HepG2 (cell line): ENCODE results near the gene MPV17L2. TPM values are rescaled to one million over a fixed set of nuclear protein-coding genes. Genes with fewer than 3 reads are reported as not detected.

ENCODE experiments used
- ATAC-seq: fragments of 200-7000 bp; cut with Tn5 transposase; 3 replicates; pipeline ENCODE4 v1.9.1; 2020; ENCODE audit warnings: mild to moderate bottlenecking, moderate library complexity
- BruUV-seq: library from RNA; stranded (reverse); fragments of 400-500 nt; replicated peaks from 2 replicates; lab custom pipeline; 2021; lab: Mats Ljungman, UMichigan
- CTCF ChIA-PET: fragments of 300-600 bp; formaldehyde crosslinking; extraction: SDS; loops from one replicate; lab custom pipeline; 2021; ENCODE audit warnings: low total read pairs, inconsistent platforms, low intra/inter-chr PET ratio; lab: Yijun Ruan, JAX
- POLR2A ChIA-PET: fragments of 350-600 bp; sonication (Branson Sonifier 250); formaldehyde crosslinking; loops from one replicate; lab custom pipeline; 2020; ENCODE audit warnings: antibody characterized with exemption, inconsistent platforms; lab: Yijun Ruan, JAX
- DNase-seq: peaks from one replicate; pipeline ENCODE4 v3.0.0-alpha.2; 2015; ENCODE audit warnings: low spot score
- FAIRE-seq: peaks from 3 replicates; lab custom pipeline; 2011; peaks lifted over from hg19 to GRCh38; lab: Jason Lieb, UNC
- H2AFZ ChIP-seq: one replicate; pipeline ENCODE4 v1.6.1; 2011; ENCODE audit warnings: low read length, inconsistent platforms
- H3K27ac ChIP-seq: fragments of 300-600 bp; 3 replicates; pipeline ENCODE4 v1.8.0; 2011; ENCODE audit warnings: mixed run types, mild to moderate bottlenecking, mixed read lengths, low read length, inconsistent platforms; ENCODE audit not compliant: insufficient read depth; ENCODE audit errors: extremely low read length
- H3K27me3 ChIP-seq, 2 experiments: fragments of 200-600 bp in 1 of 2; 2 replicates in 1 of 2; 3 replicates in 1 of 2; pipeline versions ENCODE4 v1.6.0 to v1.8.0; 2011; ENCODE audit warnings: low read length in 2 of 2, mild to moderate bottlenecking in 2 of 2, moderate library complexity in 2 of 2, inconsistent platforms in 1 of 2; ENCODE audit not compliant: insufficient read depth in 2 of 2, control insufficient read depth in 1 of 2
- H3K36me3 ChIP-seq, 2 experiments: fragments of 200-600 bp in 1 of 2; replicated peaks in 1 of 2; 2 replicates in 1 of 2; 3 replicates in 1 of 2; pipeline versions ENCODE4 v1.5.1 to v1.8.0; 2011; ENCODE audit warnings: low read length in 2 of 2, inconsistent platforms in 1 of 2; ENCODE audit not compliant: insufficient read depth in 2 of 2, control insufficient read depth in 1 of 2
- H3K4me1 ChIP-seq: 2 replicates; pipeline ENCODE4 v1.5.1; 2012; ENCODE audit warnings: low read length, inconsistent platforms; ENCODE audit not compliant: insufficient read depth
- H3K4me2 ChIP-seq: 2 replicates; pipeline ENCODE4 v1.6.0; 2011; ENCODE audit warnings: low read depth, low read length, inconsistent platforms
- H3K4me3 ChIP-seq, 3 experiments: fragments of 200-600 bp in 1 of 3; sonication (generic), shearing (Covaris generic) in 1 of 3; replicated peaks in 1 of 3; 2 replicates each; pipeline ENCODE4 v1.5.1; 2011 to 2016; ENCODE audit warnings: low read length in 3 of 3, inconsistent platforms in 2 of 3, low read depth in 2 of 3, mild to moderate bottlenecking in 2 of 3, control low read depth in 1 of 3, mixed read lengths in 1 of 3; ENCODE audit not compliant: insufficient read depth in 1 of 3
- H3K79me2 ChIP-seq: one replicate; pipeline ENCODE4 v1.6.1; 2011; ENCODE audit warnings: low read length, inconsistent platforms; ENCODE audit not compliant: insufficient read depth
- H3K9ac ChIP-seq: 2 replicates; pipeline ENCODE4 v1.6.0; 2011; ENCODE audit warnings: mild to moderate bottlenecking, low read depth, low read length, inconsistent platforms; ENCODE audit not compliant: insufficient read depth
- H3K9me3 ChIP-seq: 2 replicates; pipeline ENCODE4 v1.5.1; 2012; ENCODE audit warnings: mild to moderate bottlenecking, low read length
- H4K20me1 ChIP-seq: 2 replicates; pipeline ENCODE4 v1.6.0; 2011; ENCODE audit warnings: inconsistent platforms, mild to moderate bottlenecking, low read length, moderate library complexity; ENCODE audit not compliant: insufficient read depth
- GFI1 ChIP-seq: sonication (generic); formaldehyde crosslinking; IDR thresholded peaks from 2 replicates; pipeline ENCODE4 v1.5.0; 2020; ENCODE audit warnings: missing genetic modification reagents, mild to moderate bottlenecking, borderline replicate concordance
- POLR2G ChIP-seq: fragments of 200-400 bp; formaldehyde crosslinking; IDR thresholded peaks from 2 replicates; pipeline ENCODE4 v1.6.1; 2018; ENCODE audit warnings: mild to moderate bottlenecking, low read depth, low read length, moderate library complexity
- SMARCE1 ChIP-seq: fragments of 450-650 bp; IDR thresholded peaks from 2 replicates; pipeline ENCODE4 v1.6.1; 2017; ENCODE audit warnings: borderline replicate concordance
- SOX5 ChIP-seq: IDR thresholded peaks from 2 replicates; pipeline ENCODE4 v1.6.1; 2016; ENCODE audit warnings: borderline replicate concordance
- U2AF1 ChIP-seq: fragments of 200-400 bp; formaldehyde crosslinking; optimal IDR thresholded peaks from 2 replicates; pipeline ENCODE3; 2017; ENCODE audit warnings: mild to moderate bottlenecking, low read depth, low read length
- ZNF235 ChIP-seq: sonication (generic); formaldehyde crosslinking; IDR thresholded peaks from 2 replicates; pipeline ENCODE4 v1.8.1; 2023; ENCODE audit warnings: mild to moderate bottlenecking, missing genetic modification reagents, borderline replicate concordance
- ZNF263 ChIP-seq: sonication (generic); formaldehyde crosslinking; IDR thresholded peaks from 2 replicates; pipeline ENCODE4 v1.4.0; 2020; ENCODE audit warnings: missing genetic modification reagents
- ZNF598 ChIP-seq: sonication (generic); formaldehyde crosslinking; IDR thresholded peaks from 2 replicates; pipeline ENCODE4 v1.5.1; 2020; ENCODE audit warnings: mild to moderate bottlenecking, missing genetic modification reagents, borderline replicate concordance
- ZNF816 ChIP-seq: sonication (generic); formaldehyde crosslinking; IDR thresholded peaks from 2 replicates; pipeline ENCODE4 v1.8.0; 2022; ENCODE audit warnings: missing genetic modification reagents, mild to moderate bottlenecking, borderline replicate concordance
- WGBS: methylation state at CpG from one replicate; pipeline ENCODE4 v1.1.6; 2017; ENCODE audit warnings: low lambda C conversion rate; 5-methylcytosine and 5-hydroxymethylcytosine counted together
- in situ Hi-C: cut with HindIII; loops from 2 replicates; pipeline ENCODE4 v1.10.0; 2017; ENCODE audit warnings: low pct_unique_long_range_greater_than_20kb; ENCODE audit not compliant: extremely low pct_ligation_motif_present
- intact Hi-C: fragments of 100-400 bp; cut with micrococcal nuclease; formaldehyde crosslinking; loops from one replicate; pipeline ENCODE4 v1.10.0; 2022; ENCODE audit not compliant: unreplicated experiment
- polyA plus RNA-seq, 8 experiments: library from polyadenylated mRNA; depleted of rRNA in 3 of 8; stranded (reverse) in 7 of 8; unstranded in 1 of 8; fragments of >200 nt; fragmentation: Illumina TruSeq in 4 of 8; extraction: Trizol in 4 of 8; gene quantifications; 2 replicates each; pipeline versions ENCODE4 v1.2.1 to v1.2.3, GENCODE V29; 2011 to 2016; ENCODE audit warnings: low read depth in 4 of 8, missing spikeins in 1 of 8, mixed read lengths in 1 of 8; ENCODE audit not compliant: insufficient read depth in 1 of 8
- total RNA-seq, 5 experiments: library from RNA; depleted of rRNA; stranded (reverse); fragments of >200 nt; fragmentation: Illumina TruSeq; extraction: Trizol; gene quantifications; 2 replicates each; pipeline ENCODE4 v1.2.3, GENCODE V29; 2016; ENCODE audit warnings: low read depth in 1 of 5
- TF ChIP-seq, protein P1 (sequence below): sonication (generic); formaldehyde crosslinking; IDR thresholded peaks from 2 replicates; pipeline ENCODE4 v1.8.1; 2023; ENCODE audit warnings: missing genetic modification reagents, mild to moderate bottlenecking, borderline replicate concordance
- TF ChIP-seq, protein P2 (sequence below): sonication (generic); formaldehyde crosslinking; IDR thresholded peaks from 2 replicates; pipeline ENCODE4 v1.8.0; 2022; ENCODE audit warnings: mild to moderate bottlenecking, missing genetic modification reagents
- TF ChIP-seq, protein P3 (sequence below): sonication (generic); formaldehyde crosslinking; IDR thresholded peaks from 2 replicates; pipeline ENCODE4 v1.4.0; 2020; ENCODE audit warnings: mild to moderate bottlenecking, missing genetic modification reagents
- TF ChIP-seq, protein P4 (sequence below): sonication (generic); formaldehyde crosslinking; IDR thresholded peaks from 2 replicates; pipeline ENCODE4 v1.4.0; 2020; ENCODE audit warnings: mild to moderate bottlenecking, missing genetic modification reagents, borderline replicate concordance

MPV17L2 gene
- total and polyA plus RNA-seq, 2 of the 13 experiments (the other 11 are each of a cell fraction or from before 2014, with no cell fraction given) = 13.6 to 16.7 TPM

DNA sequence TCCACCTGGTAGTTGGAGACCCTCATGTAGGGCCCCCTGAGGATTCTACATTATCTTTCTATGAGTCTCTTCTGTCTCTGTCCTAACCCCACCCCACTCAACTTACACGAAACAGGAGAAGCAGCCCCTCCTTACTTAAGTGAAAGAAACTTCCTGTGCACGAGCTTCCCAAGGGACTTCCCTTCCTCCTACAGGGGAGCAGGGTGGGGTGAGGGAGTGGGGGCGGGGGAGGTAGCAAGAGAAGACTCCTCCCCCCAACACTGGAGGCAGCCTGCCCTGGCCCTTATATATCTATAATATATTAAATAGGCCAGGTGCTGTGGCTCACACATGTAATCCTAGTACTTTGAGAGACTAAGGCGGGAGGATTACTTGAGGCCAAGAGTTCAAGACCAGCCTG, 38.8 kb downstream of the MPV17L2 start:
- H3K9me3 ChIP-seq = no peaks in the 10 kb centered on the region
- ATAC-seq (no peak), DNase-seq (no peak), FAIRE-seq (no peak)
- H2AFZ ChIP-seq = no peak overlapping the region
- H3K4me2 ChIP-seq = no peak overlapping the region
- H3K9ac ChIP-seq = no peak overlapping the region
- WGBS = 28% methylated on average over 4 of the region's 4 CpGs
- H3K36me3 ChIP-seq = no peaks in the 10 kb centered on the region
- in situ Hi-C loops = no loop called here
- H3K27ac ChIP-seq = no peak overlapping the region
- ChIA-PET POLR2A (interaction anchor here (0.7 to 1.0 kb wide), 2 partner anchors 39 to 48 kb away, joined by 3 to 4 read pairs; no protein-coding TSS in a partner anchor), CTCF (no interaction called here)
- no peaks in the 10 kb centered on the region; the same call in 1 of the 2 replicates for H4K20me1 ChIP-seq
- H3K4me3 ChIP-seq = no peak overlapping the region
- intact Hi-C loops = no loop called here
- BruUV-seq = no TSS peak
- H3K79me2 ChIP-seq = no peaks in the 10 kb centered on the region
- peaks cover 21% of the 10 kb centered on the region for H3K4me1 ChIP-seq
- H3K27me3 ChIP-seq = peaks cover 0 to 4% of the 10 kb centered on the region in 2 experiments; a peak in 2 of 5 replicates
- TF ChIP-seq, protein P1, sequence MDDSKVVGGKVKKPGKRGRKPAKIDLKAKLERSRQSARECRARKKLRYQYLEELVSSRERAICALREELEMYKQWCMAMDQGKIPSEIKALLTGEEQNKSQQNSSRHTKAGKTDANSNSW (CRISPR knock-in tag) = no peak
- TF ChIP-seq ZNF263 (CRISPR knock-in tag) (no peak), ZNF816 (no peak), GFI1 (CRISPR knock-in tag) (no peak), SMARCE1 (no peak), ZNF598 (CRISPR knock-in tag) (no peak), ZNF235 (CRISPR knock-in tag) (no peak), SOX5 (CRISPR knock-in tag) (no peak), U2AF1 (no peak), POLR2G (no peak)
- TF ChIP-seq, protein P2, sequence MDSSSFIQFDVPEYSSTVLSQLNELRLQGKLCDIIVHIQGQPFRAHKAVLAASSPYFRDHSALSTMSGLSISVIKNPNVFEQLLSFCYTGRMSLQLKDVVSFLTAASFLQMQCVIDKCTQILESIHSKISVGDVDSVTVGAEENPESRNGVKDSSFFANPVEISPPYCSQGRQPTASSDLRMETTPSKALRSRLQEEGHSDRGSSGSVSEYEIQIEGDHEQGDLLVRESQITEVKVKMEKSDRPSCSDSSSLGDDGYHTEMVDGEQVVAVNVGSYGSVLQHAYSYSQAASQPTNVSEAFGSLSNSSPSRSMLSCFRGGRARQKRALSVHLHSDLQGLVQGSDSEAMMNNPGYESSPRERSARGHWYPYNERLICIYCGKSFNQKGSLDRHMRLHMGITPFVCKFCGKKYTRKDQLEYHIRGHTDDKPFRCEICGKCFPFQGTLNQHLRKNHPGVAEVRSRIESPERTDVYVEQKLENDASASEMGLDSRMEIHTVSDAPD (CRISPR knock-in tag) = no peak
- TF ChIP-seq, protein P3, sequence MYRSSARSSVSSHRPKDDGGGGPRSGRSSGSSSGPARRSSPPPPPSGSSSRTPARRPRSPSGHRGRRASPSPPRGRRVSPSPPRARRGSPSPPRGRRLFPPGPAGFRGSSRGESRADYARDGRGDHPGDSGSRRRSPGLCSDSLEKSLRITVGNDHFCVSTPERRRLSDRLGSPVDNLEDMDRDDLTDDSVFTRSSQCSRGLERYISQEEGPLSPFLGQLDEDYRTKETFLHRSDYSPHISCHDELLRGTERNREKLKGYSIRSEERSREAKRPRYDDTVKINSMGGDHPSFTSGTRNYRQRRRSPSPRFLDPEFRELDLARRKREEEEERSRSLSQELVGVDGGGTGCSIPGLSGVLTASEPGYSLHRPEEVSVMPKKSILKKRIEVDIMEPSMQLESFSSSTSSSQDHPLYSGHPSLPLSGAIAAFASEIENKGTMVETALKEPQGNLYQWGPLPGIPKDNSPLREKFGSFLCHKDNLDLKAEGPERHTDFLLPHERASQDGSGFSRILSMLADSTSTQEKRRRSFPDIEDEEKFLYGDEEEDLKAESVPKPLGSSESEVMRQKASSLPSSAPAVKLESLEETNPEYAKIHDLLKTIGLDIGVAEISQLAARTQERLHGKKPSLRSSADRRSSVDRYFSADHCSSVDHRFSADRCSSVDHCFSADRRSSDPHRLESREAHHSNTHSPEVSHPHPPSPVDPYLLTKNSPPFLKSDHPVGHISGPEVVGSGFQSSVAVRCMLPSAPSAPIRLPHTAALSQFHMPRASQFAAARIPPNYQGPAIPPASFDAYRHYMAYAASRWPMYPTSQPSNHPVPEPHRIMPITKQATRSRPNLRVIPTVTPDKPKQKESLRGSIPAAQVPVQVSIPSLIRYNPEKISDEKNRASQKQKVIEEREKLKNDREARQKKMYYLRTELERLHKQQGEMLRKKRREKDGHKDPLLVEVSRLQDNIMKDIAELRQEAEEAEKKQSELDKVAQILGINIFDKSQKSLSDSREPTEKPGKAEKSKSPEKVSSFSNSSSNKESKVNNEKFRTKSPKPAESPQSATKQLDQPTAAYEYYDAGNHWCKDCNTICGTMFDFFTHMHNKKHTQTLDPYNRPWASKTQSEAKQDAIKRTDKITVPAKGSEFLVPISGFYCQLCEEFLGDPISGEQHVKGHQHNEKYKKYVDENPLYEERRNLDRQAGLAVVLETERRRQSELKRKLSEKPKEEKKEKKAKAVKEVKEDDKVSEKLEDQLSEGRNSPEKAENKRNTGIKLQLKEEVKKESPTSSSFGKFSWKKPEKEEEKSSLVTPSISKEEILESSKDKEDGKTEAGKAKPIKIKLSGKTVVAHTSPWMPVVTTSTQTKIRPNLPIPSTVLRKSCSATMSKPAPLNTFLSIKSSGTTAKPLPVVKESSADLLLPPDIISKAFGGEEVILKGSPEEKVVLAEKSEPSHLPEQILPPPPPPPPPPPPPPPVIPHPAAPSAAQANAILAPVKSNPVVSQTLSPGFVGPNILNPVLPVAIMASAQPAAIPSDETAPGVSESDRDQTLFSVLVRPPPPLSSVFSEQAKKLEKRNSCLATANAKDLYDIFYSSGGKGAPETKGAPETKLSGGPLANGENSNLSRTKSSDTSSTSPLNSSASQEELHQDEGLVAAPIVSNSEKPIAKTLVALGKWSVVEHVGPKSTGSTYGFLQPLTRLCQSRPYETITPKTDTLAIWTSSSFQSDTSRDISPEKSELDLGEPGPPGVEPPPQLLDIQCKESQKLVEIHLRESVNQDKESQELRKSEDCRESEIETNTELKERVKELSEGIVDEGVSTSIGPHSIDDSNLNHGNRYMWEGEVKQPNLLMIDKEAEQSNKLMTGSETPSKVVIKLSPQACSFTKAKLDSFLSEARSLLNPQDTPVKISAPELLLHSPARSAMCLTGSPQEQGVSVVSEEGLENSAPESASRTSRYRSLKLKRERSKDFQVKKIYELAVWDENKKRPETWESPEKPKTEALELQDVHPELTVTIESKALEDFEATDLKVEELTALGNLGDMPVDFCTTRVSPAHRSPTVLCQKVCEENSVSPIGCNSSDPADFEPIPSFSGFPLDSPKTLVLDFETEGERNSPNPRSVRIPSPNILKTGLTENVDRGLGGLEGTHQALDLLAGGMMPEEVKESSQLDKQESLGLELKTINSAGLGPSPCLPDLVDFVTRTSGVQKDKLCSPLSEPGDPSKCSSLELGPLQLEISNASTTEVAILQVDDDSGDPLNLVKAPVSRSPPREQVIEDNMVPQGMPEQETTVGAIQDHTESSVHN (CRISPR knock-in tag) = no peak
- TF ChIP-seq, protein P4, sequence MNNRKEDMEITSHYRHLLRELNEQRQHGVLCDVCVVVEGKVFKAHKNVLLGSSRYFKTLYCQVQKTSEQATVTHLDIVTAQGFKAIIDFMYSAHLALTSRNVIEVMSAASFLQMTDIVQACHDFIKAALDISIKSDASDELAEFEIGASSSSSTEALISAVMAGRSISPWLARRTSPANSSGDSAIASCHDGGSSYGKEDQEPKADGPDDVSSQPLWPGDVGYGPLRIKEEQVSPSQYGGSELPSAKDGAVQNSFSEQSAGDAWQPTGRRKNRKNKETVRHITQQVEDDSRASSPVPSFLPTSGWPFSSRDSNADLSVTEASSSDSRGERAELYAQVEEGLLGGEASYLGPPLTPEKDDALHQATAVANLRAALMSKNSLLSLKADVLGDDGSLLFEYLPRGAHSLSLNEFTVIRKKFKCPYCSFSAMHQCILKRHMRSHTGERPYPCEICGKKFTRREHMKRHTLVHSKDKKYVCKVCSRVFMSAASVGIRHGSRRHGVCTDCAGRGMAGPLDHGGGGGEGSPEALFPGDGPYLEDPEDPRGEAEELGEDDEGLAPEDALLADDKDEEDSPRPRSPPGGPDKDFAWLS = no peak
